Ascending aorta (tissue), 2 donors: ENCODE data around the gene RIMBP2. TPM values are rescaled to one million over a fixed set of nuclear protein-coding genes. Genes with fewer than 3 reads are reported as not detected.

Experiments used
- DNase-seq, 2 donors: peaks; one replicate each; pipeline ENCODE4 v3.0.0-alpha.2; 2019; ENCODE audit warnings: low spot score in 2 of 2
- H3K27ac ChIP-seq, 2 donors: fragments of 200-600 bp; sonication (generic); one replicate each; pipeline ENCODE4 v1.5.1; 2016 to 2017; ENCODE audit warnings: mild to moderate bottlenecking in 1 of 2
- H3K27me3 ChIP-seq: fragments of 200-600 bp; sonication (generic); one replicate; pipeline ENCODE4 v1.5.1; 2017
- H3K36me3 ChIP-seq, 2 donors: fragments of 200-600 bp; sonication (generic); one replicate each; pipeline ENCODE4 v1.5.1; 2016
- H3K4me1 ChIP-seq, 2 donors: fragments of 200-600 bp; sonication (generic); one replicate each; pipeline ENCODE4 v1.5.1; 2016 to 2017; ENCODE audit warnings: mild to moderate bottlenecking in 1 of 2
- H3K4me3 ChIP-seq, 2 donors: fragments of 200-600 bp; sonication (generic); one replicate each; pipeline ENCODE4 v1.5.1; 2016 to 2017; ENCODE audit warnings: mild to moderate bottlenecking in 1 of 2
- H3K9me3 ChIP-seq, 2 donors: fragments of 200-600 bp; sonication (generic); one replicate each; pipeline ENCODE4 v1.5.1; 2016
- CTCF ChIP-seq, 3 experiments: fragments of 200-600 bp in 2 of 3; fragments of 450-650 bp in 1 of 3; sonication (generic) in 2 of 3; IDR thresholded peaks; one replicate each; pipeline ENCODE4 v1.5.1; 2016 to 2019; ENCODE audit warnings: antibody characterized with exemption in 3 of 3, mild to moderate bottlenecking in 1 of 3, moderate library complexity in 1 of 3
- intact Hi-C: fragments of 100-400 bp; cut with DNase I; formaldehyde crosslinking; loops from one replicate; pipeline ENCODE4 v1.15.1; 2023
- total RNA-seq: library from RNA; depleted of rRNA; stranded (reverse); fragments of >200 nt; gene quantifications from one replicate; pipeline ENCODE4 v1.1.0, GENCODE V29; 2016

Gene RIMBP2
- total RNA-seq, 1 donor from 2014 or later, result not detected

- no peak for DNase-seq
- Histone ChIP-seq H3K36me3 (no peaks in the 10 kb centered on the region), H3K4me3 (no peak overlapping the region), H3K9me3 (peaks cover 0 to 3% of the 10 kb centered on the region in 2 donors), H3K27me3 (no peaks in the 10 kb centered on the region), H3K27ac (no peak overlapping the region), H3K4me1 (no peaks in the 10 kb centered on the region)
- intact Hi-C loops, result no loop called here
- TF ChIP-seq CTCF (IDR thresholded peaks at IDR 0.05), result no peak
Observed at GRCh38 chr12:130729344-130729743, 13.2 kb upstream of the RIMBP2 start.

- DNase-seq, result no peak
- intact Hi-C loops, result no loop called here
- H3K4me1 ChIP-seq, result no peaks in the 10 kb centered on the region
- TF ChIP-seq CTCF (IDR thresholded peaks at IDR 0.05), result no peak
- H3K9me3 ChIP-seq, result peaks cover 0 to 3% of the 10 kb centered on the region in 2 donors
- no peak overlapping the region for H3K27ac ChIP-seq
- no peaks in the 10 kb centered on the region for H3K27me3 ChIP-seq
- no peak overlapping the region for H3K4me3 ChIP-seq
- no peaks in the 10 kb centered on the region for H3K36me3 ChIP-seq
Observed at GRCh38 chr12:130728158-130729058, 12.3 kb upstream of the RIMBP2 start.

- peaks cover 0 to 3% of the 10 kb centered on the region in 2 donors for H3K4me1 ChIP-seq
- no peak for TF ChIP-seq CTCF (IDR thresholded peaks at IDR 0.05)
- no peaks in the 10 kb centered on the region for H3K27me3 ChIP-seq
- H3K36me3 ChIP-seq, result no peaks in the 10 kb centered on the region
- no peak for DNase-seq
- no peak overlapping the region for H3K27ac ChIP-seq
- intact Hi-C loops, result no loop called here
- H3K4me3 ChIP-seq, result no peak overlapping the region
- H3K9me3 ChIP-seq, result peaks cover 3 to 5% of the 10 kb centered on the region in 2 donors
Observed at GRCh38 chr12:130719263-130719859, 3.3 kb upstream of the RIMBP2 start.

GRCh38 chr12:130717752-130718151 is 1.7 kb upstream of the RIMBP2 start:
- Histone ChIP-seq H3K36me3 (no peaks in the 10 kb centered on the region), H3K4me3 (no peak overlapping the region), H3K9me3 (peaks cover 3 to 5% of the 10 kb centered on the region in 2 donors), H3K27me3 (no peaks in the 10 kb centered on the region), H3K27ac (no peak overlapping the region), H3K4me1 (peaks cover 0 to 3% of the 10 kb centered on the region in 2 donors)
- intact Hi-C loops, result no loop called here
- DNase-seq, result no peak
- TF ChIP-seq CTCF (IDR thresholded peaks at IDR 0.05), result no peak

GRCh38 chr12:130716969-130717366 is 869 bp upstream of the RIMBP2 start:
- H3K4me1 ChIP-seq, result peaks cover 0 to 3% of the 10 kb centered on the region in 2 donors
- H3K27ac ChIP-seq, result no peak overlapping the region
- TF ChIP-seq CTCF (IDR thresholded peaks at IDR 0.05), result no peak
- intact Hi-C loops, result no loop called here
- H3K27me3 ChIP-seq, result no peaks in the 10 kb centered on the region
- H3K36me3 ChIP-seq, result no peaks in the 10 kb centered on the region
- H3K4me3 ChIP-seq, result no peak overlapping the region
- DNase-seq, result no peak
- H3K9me3 ChIP-seq, result peaks cover 0 to 1% of the 10 kb centered on the region in 2 donors
